NCI-H1417 treated with DMSO at 0.1 percent for 48 hours (cell line): Measurements from ENCODE around the gene ADCYAP1.
A peak's percentile ranks its signal among the peaks of the same experiment; 100 is the strongest.

ENCODE experiments used
- DNase-seq: peaks from one replicate; lab custom pipeline; 2025; lab: John Stamatoyannopoulos, UW

The ADCYAP1 gene

GRCh38 chr18:910247-910646 is 5.6 kb downstream of the ADCYAP1 start:
- DNase-seq, result no peak

- no peak for DNase-seq
Measured at GRCh38 chr18:911025-911424, 6.4 kb downstream of the ADCYAP1 start.

- DNase-seq, result no peak
Measured at GRCh38 chr18:911486-911885, 6.8 kb downstream of the ADCYAP1 start.

- DNase-seq, result no peak
Measured at GRCh38 chr18:916562-916961, 11.9 kb downstream of the ADCYAP1 start.

- no peak for DNase-seq
Measured at GRCh38 chr18:919078-919477, 14.4 kb downstream of the ADCYAP1 start.

GRCh38 chr18:923144-923866 is 18.6 kb downstream of the ADCYAP1 start:
- peak; percentile 20 for DNase-seq

GRCh38 chr18:924987-925386 is 20.3 kb downstream of the ADCYAP1 start:
- DNase-seq, result no peak

GRCh38 chr18:926946-927345 is 22.3 kb downstream of the ADCYAP1 start:
- DNase-seq, result no peak

GRCh38 chr18:933082-933481 is 28.4 kb downstream of the ADCYAP1 start:
- DNase-seq, result no peak

- DNase-seq, result no peak
Measured at GRCh38 chr18:934518-935133, 30.0 kb downstream of the ADCYAP1 start.

GRCh38 chr18:936941-937340 is 32.3 kb downstream of the ADCYAP1 start:
- no peak for DNase-seq

GRCh38 chr18:939166-939565 is 34.5 kb downstream of the ADCYAP1 start:
- DNase-seq, result no peak

GRCh38 chr18:939958-940357 is 35.3 kb downstream of the ADCYAP1 start:
- no peak for DNase-seq

- no peak for DNase-seq
Measured at GRCh38 chr18:941331-941730, 36.7 kb downstream of the ADCYAP1 start.

- DNase-seq, result no peak
Measured at GRCh38 chr18:944440-944839, 39.8 kb downstream of the ADCYAP1 start.

GRCh38 chr18:949724-950631 is 45.3 kb downstream of the ADCYAP1 start:
- no peak for DNase-seq

GRCh38 chr18:950882-951495 is 46.3 kb downstream of the ADCYAP1 start:
- DNase-seq, result no peak

- no peak for DNase-seq
Measured at GRCh38 chr18:955384-956066, 50.9 kb downstream of the ADCYAP1 start.

GRCh38 chr18:957829-958228 is 53.2 kb downstream of the ADCYAP1 start:
- no peak for DNase-seq

- no peak for DNase-seq
Measured at GRCh38 chr18:959854-960253, 55.2 kb downstream of the ADCYAP1 start.
